GM18909 (cell line): ENCODE data around the gene FKBP5.

Source experiments
- ATAC-seq: cut with Tn5 transposase; IDR thresholded peaks from one replicate; pipeline ENCODE4 v1.9.1; 2021; ENCODE audit warnings: mild to moderate bottlenecking; ENCODE audit not compliant: unreplicated experiment, poor library complexity

FKBP5 gene

DNA sequence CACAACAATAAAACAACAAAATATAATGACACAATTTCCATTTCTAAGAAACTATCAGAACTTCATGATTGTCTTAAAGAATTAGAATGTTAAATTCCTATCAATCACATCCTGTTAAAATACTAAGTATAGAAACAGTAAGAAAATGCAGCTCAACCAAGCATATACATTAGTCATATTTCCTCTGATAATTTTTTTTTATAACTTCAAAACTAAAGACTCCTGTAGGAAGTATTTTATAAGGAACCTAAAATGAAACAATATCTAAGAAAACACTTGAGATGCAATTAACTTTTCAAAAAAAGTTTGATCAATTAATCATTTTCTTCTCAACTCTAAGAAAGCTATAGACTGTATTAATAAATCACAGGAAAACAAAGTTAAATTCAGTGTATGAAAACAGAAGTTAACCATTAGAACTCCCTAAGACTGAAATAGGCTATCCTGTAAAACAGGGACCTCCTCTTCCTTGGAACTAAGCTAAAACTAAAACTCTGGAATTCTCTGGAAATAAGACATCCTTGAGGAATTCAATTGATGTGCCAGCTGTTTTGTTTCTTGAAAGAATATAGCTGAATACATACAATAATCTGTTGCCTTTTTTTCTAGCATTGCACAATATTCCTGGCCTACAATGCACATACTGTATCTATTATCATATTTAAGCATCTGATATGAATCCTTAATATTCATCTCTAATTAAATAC is 19.8 kb downstream of the FKBP5 start:
- ATAC-seq = no peak

DNA sequence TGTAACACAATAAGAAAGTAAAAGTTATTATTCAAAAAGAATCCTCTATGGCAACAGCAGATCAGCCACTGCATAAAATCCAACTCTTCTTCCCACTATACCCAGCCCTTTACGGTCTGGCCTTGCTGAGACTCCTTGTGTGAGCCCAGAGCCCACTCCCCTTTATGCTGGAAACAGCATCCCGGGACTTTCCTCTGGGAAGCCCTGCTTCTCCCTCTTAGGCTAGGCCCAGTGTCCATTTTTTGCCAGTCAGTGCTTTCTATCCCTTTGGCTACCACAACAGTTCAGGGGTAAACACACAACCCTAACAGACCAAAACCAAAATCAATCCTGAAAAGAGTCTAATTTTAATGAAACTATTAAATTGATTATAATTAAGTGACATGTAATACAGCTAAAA is 20.6 kb downstream of the FKBP5 start:
- no peak for ATAC-seq

DNA sequence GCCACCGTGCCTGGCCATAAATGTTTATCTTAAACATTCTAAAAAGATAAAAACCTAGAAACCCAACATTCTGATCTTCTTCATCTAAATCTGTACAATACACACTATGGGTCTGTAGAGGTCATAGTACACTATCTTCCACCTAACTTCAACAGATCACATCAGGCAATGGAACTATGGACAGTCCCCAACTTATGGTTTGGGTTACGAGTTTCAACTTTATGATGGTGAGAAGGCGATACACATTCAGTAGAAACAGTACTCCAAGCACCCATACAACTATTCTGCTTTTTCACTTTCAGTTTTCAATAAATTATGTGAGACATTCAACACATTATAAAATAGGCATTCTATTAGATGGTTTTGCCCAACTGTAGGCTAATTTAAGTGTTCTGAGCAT is 23.1 kb downstream of the FKBP5 start:
- ATAC-seq = no peak

DNA sequence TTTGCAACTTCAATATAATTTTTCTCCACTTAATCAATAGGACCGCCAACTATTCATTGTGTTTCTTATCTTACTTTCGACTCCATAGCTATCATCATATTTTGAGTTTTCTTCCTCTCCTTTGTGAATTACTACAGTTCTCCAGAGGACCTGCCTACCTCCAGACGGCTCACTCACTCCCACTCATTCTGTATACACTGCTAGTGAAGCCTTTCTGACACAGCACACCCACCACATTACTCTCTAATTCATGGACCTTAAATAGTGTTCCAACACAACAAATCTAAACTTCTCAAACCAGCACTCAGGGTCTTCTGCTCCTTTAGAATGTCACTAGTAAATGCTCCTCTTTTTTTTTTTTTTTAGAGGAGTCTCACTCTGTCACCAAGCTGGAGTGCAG is 23.8 kb downstream of the FKBP5 start:
- ATAC-seq = no peak

DNA sequence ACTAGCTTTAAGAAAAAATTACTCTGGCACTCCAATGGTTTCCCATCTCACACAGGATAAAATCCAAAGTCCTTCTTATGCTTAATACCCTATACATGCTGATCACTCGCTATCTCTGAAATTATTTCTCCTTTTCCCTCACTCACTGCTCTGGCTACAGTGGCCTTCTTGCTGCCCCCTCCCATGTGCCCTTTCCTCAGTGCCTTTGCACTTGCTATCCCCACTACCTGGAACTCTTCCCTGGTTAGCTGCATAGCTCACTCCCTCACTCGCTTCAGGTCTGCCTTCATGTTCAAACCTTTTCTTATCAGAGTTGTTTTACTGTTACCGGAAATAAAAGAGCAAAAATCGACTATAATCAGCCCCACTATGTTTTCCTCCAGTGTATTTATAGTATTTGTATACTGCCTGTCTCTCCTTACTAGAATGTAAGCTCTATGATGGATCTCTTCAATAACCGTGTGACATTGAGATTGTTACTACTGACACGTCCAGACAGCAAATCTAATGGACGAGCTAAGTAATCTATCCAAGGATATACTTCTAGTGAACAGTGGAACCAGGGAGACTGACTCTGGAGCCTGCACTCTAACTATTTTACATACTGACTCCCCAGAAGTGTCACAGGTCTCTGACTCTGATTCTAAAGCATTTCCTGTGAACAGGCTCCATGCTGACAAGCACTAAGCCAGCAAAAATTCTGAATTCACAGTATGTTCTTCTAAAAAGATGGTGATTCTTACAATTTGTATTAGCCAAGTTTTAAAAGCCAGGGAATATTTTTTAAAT is 25.1 kb downstream of the FKBP5 start:
- ATAC-seq = no peak

DNA sequence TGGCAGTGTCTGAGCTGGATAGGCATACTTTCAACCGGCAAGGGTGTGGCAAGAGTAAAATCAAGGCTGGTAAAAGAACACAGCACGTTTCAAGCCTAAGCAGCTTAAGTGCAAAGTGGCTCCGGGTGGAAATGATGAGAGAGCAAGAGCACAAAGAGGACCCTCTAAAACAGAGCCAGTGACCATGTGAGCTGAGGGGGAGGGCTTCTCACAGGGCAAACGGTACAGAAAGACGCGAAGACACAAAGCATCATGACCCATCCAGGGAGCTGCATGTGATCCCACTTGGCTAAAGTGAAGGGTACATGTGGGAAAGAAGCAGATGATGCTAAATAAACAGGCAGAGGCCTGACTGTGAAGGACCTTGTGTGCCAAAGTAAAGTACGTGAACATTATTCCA is 25.7 kb downstream of the FKBP5 start:
- no peak for ATAC-seq

DNA sequence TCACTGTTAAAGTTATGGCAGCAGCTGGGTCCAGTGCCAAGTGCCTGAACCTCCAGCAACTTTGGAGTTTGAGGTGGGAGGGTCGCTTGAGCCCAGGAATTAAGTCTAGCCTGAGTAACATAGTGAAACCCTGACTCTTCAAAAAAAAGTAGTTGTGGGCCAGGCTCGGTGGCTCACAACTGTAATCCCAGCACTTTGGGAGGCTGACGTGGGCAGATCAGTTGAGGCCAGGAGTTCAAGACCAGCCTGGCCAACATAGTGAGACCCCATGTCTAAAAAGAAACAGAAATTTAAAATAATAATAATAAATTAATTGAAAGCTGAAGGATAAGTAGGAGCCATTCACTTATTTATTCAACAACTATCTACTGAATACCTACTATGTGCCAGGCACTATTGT is 33.8 kb downstream of the FKBP5 start:
- ATAC-seq = no peak

DNA sequence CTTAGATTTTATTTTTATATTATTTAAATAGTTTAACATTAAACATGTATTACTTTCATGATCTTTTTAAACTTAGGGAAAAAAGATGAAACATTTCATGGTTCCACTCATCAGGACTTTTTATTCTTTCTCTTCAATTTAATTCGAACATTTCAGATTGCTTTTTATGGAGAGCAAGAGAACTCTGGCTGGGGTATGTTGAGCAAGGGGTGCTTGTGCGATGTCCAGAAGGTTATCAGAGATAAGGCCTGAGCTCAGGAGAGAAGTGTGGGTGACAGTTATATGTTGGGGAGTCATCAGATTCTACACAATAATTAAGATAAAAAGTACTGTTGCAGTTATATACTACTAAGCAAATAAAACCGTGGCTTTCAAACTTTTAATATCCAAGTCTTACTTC is 37.5 kb downstream of the FKBP5 start:
- no peak for ATAC-seq

DNA sequence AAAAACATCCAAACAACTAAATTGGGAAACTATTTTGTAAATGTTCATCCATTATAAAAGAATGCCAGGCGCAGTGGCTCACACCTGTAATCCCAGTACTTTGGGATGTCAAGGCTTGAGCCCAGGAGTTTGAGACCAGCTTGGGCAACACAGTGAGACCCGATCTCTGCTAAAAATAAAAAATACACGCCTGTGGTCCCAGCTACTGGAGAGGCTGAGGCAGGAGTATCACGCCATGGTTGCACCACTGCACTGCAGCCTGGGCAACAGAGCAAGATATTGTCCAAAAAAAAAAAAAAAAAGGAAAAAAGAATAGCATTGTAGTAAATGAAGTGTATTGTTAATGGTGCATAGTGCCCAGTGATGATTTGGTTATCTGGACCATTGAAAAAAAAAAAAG is 38.7 kb downstream of the FKBP5 start:
- ATAC-seq = no peak

DNA sequence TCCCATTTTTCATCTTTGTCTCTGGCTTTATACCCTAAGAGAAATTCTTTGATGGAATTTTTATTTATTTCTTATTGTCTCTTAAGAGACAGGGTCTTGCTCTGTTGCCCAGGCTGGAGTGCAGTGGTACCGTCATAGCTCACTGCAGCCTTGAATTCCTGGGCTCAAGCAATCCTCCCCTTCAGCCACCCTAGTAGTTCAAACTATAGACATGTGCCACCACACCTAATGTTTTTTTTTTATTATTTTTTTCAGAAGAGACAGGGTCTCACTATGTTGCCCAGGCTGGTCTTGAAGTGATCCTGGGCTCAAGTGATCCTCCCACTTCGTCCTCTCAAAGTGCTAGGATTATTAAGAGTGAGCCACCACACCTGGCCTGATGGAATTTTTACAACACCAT is 40.5 kb downstream of the FKBP5 start:
- ATAC-seq = no peak

DNA sequence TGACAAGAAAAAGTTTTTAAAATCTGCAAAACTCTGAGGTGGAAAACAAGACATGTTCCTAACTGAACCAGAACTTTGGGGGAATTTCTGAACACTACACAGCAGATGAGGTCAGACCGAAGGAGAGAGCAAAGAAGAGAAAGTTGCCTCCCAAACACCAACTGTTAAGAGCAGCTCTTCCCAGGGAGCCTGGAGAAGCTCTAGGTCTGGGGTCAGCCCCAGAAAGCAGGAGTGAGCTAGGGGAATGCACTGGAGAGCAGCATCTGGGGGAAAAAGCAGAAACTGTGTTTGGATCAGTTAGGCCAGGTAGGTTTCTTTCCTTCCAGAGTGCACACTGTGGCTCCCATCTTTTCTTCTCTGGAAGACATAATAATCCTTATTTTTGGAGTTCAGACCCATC is 41.3 kb downstream of the FKBP5 start:
- ATAC-seq = no peak

DNA sequence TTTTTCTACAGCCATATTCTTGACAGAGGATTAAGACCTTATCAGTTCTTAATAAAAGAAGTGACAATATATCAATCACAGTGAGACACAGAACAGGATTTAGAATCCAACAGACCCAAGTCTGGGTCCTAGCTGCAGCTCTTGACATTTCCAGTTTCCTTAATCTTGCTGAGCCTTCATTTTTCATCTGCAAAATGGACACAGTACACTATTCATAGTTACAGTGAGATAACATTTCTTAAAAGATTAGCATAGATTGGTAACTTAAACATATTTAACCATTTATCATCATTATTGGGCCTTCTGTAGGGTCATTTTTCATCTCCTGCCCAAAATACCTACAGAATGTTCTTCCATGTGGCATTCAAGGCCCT is 45.6 kb downstream of the FKBP5 start:
- ATAC-seq = no peak

DNA sequence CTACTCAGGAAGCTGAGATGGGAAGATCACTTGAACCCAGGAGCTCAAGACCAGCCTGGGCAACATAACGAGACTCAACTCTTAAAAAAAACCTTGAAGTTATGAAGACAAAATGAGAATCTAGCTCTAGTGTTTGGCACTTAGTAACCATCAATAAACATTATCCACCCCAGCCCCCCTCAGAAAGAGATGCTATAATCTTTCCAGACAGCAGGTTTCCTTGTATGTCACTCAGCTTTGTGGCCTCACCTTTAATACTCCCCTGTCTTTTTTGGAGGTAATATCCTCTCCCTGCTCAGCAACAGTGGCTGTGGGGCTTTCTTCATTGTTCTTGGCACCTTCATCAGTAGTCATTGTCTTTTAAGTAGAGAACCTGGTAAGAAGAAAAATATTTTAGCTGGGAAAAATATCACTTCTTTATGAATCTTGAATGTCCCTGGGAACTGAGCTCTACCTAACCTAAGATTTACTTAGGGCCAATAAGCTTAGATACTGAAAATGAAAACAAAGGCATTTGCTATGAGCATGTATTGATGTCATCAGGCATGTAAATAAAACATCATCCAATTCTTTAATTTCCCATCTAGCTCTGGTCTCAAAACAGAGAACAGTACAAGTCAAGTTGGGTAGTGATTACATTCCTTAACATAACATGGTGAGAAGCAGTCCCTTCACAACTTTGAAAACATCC is 46.1 kb downstream of the FKBP5 start:
- no peak for ATAC-seq

DNA sequence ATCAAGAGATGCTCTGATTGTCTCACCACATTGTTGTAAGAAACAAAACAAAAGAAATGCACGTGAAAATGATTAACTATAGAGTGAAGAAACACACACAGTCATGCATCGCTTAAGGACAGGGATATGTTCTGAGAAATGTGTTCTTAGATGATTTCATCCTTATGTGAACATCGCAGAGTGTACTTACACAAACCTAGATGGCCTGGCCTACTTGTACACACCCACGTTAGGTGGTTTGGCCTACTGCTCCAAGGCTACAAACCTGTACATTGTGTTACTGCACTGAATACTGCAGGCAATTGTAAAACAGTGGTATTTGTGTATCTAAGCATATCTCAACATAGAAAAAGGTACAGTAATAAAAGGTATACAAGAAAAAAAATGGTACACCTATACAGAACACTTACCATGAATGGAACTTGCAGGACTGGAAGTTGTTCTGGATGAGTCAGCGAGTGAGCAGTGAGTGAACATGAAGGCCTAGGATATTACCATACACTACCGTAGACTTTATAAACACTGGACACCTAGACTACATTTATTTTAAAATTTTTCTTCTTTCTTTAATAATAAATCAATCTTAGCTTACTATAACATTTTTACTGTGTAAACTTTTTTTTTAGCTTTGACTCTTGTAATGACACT is 48.6 kb downstream of the FKBP5 start:
- no peak for ATAC-seq

DNA sequence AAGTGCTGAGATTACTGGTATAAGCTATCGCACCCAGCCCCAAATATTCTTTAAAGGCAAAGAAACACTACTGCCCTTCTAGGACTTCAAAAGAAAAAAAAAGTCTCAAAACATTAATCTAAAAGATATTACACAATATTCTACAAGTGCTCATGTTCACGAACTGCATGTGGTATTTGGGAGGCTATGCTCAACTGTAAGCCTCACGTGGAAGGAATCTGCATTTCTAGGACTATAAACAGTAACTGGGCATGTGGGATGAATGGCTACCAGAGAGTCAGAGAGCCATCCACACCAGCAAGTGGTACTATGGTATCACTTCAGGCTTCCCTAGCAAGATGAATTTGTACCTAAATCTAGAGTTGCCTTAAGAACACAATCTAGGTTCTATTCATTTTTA is 50.0 kb downstream of the FKBP5 start:
- ATAC-seq = no peak

DNA sequence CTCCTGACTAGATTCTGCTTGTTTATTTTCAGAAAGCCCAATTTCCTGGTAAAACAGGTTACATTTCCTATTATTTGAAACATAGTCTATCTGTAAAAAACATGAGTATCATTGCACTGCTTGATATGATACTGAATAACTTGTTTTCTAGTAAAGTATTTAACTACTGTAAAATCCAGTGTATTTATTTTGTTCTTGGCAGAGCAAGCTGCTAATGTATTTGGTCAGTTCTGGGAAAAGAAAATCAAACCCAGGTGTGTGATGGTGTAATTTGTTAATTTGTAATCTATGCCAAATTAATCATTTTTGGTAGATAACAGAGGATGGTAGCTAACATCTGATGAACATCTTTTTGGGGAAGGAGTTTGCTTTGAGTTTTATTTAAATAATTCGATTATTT is 50.8 kb downstream of the FKBP5 start:
- no peak for ATAC-seq

DNA sequence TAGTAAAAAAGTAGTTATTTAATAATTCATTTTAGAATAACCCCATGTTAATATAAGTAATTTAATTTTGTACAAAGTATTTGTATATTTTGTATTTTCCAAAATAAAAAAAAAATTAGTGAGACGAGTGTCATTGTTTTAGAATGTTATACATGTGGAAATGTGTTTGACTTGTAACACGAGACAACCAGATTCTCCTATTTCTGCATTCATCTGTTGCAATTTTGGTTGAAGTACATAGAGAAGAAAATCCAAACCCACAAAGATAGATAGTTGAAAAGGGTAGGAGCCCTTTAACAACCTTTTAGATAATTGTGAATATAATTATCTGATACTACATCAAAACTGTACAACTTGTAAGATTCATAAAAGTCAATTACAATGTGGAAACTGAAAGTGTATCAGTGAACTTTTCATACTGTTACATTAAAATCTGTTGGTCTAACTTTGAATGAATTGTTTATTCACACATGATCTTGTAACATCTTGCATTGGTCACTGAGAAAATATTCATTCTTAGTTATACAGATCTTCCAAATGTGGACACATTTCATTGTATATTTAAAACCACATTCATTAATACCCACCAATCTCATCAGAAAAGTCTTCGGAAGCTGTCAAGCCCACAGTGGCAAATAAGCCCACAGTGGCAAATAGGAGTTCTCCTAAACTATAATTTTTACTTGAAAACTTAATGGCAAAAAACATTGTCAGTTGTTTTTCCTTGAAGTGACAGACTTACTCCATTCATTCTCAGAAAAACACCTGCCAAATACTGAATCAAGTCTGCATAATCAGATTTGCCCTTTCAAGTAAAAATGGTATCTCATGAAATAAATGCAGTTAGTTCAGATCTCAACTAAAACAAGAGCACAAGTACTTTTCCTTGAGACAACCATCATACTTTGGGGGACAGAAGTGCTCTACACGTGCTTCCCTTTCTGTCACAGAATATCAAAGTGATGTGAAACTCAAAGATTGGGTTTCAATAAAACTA is 52.8 kb downstream of the FKBP5 start:
- no peak for ATAC-seq

DNA sequence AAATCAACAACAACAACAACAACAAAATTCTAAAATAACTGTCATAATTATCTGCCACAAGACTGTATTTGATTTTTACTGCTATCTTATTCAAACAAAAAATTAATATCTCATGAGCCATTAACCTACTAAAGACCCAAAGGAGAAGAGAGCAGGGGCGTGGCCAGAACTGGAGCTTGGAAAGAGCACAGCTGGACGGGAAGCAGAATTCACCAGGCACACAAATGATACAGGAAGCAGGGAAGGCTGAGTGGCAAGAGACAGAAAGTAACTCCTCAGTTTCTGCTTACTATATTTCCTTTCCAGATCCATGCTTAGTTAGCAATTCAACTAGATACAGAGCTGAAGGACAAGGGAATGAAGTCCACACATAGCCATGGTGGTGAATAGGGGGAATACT is 54.4 kb downstream of the FKBP5 start:
- no peak for ATAC-seq

DNA sequence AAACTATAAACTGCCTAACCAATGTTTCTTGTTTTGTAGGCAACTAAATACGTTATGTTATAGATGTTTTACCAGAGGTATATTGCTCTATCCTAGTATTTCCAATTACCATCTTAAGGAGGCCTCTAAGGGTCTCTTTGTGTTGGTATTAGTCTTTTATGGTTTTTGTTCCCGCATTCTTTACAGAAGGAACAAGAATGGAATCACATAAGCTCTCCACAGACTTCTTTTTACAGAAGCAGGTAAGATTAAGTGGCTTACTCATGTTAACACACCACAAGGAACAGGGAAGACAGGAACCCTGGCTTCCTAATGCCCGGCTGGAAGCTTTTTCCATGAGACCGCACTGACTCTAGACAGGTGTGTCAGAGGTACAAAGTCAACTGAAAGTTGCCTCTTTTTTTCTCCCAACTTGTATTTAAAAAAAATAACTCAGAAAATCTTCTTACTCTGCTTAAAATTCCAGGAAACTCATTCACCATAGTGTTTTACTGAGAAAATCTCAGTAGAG is 55.1 kb downstream of the FKBP5 start:
- ATAC-seq = no peak
